Measurements from ENCODE around the gene MRC1. TPM values are rescaled to one million over a fixed set of nuclear protein-coding genes. Genes with fewer than 3 reads are reported as not detected.

The MRC1 gene
- total RNA-seq, 1 donor from 2014 or later, result not detected

DNA sequence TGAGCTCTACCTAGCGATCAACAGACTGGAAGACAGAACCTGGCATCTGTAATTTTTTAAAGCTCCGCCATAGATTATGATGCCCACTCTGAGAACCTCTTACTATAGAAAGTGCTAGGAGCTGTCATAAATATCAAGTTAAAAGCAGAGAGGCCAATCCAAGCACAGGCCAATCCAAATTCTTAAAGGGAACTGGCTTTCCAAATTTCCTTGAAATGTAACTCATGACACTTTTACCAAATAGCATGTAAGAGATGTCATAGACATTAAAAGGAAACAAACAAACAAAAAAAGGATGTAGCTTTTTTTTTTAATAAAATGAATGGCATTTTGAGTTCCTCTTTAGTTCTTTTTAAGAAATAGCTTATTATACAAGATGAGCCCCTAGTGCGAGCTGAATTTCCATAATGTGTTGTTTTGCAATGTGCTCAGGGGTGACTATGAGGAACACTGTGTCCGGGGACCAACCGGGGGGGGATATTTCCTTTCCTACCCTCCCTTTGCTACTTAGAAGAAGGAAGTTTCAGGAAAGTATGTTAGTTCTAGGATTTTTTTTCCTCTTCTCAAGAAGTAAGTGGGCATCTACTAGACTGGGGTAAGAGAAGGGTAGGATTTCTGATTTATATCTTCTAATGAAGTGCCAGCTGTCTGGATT is 23.7 kb upstream of the MRC1 start:
- Mint-ChIP-seq H3K27ac (no peak overlapping the region), H3K4me1 (ENCODE audit: low read depth) (no peaks in the 10 kb centered on the region), H3K36me3 (ENCODE audit: low read depth) (no peaks in the 10 kb centered on the region), H3K9me3 (no peaks in the 10 kb centered on the region), H3K4me3 (ENCODE audit: low read depth) (no peak overlapping the region), H3K27me3 (ENCODE audit: low read depth) (no peaks in the 10 kb centered on the region)
- DNase-seq (ENCODE audit: low spot score), result no peak
- intact Hi-C loops (cut with micrococcal nuclease), result no loop called here

DNA sequence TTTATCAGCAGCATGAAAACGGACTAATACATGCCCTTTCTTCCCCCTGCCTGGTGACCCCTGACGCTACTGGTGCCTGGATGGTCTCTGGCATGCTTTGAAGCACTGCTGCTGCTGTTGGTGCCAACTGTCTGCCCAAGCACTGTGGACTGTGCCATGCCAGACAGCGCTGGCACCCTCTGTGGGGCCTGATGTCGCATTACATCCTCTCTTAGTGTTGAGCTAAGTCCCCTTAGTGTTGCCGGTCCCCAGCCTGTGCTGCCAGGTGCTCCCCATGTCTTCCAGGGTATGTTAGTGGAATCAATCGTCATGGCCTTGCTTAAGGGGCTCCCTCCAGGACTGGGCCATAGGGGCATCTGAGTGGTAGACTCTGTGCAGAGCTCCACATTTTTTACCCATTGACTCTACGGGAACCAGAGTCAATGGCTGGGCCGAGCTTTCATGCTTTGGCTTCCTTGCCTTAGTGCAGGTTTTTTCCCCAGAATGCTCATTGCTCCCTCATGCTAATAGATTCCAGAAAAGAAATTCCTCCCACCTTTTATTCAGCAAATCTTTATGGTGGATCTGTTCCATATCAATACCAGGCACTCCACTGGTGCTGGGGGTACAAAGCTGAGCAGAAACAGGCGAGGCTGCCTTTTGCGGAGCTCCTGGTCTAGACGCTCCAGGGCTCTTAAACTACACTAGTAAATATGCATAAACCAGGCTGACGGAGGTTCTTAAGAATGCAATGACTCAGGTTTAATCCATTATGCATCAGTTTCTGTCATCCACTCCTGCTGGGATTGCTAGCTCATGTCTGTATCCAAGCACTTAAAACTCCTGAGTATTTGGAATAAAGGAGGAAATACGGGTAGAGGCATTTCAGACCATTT is 21.8 kb upstream of the MRC1 start:
- H3K27ac Mint-ChIP-seq, result no peak overlapping the region
- intact Hi-C loops (cut with micrococcal nuclease), result no loop called here
- no peak overlapping the region for H3K4me3 Mint-ChIP-seq (ENCODE audit: low read depth)
- no peaks in the 10 kb centered on the region for H3K27me3 Mint-ChIP-seq (ENCODE audit: low read depth)
- H3K4me1 Mint-ChIP-seq (ENCODE audit: low read depth), result no peaks in the 10 kb centered on the region
- H3K36me3 Mint-ChIP-seq (ENCODE audit: low read depth), result no peaks in the 10 kb centered on the region
- no peak for DNase-seq (ENCODE audit: low spot score)
- H3K9me3 Mint-ChIP-seq, result no peaks in the 10 kb centered on the region

GRCh38 chr10:17788646-17789045 is 20.5 kb upstream of the MRC1 start:
- no peak for DNase-seq (ENCODE audit: low spot score)
- Mint-ChIP-seq H3K9me3 (no peaks in the 10 kb centered on the region), H3K36me3 (ENCODE audit: low read depth) (no peaks in the 10 kb centered on the region), H3K27me3 (ENCODE audit: low read depth) (no peaks in the 10 kb centered on the region), H3K4me1 (ENCODE audit: low read depth) (no peaks in the 10 kb centered on the region), H3K4me3 (ENCODE audit: low read depth) (no peak overlapping the region), H3K27ac (no peak overlapping the region)
- intact Hi-C loops (cut with micrococcal nuclease), result no loop called here

DNA sequence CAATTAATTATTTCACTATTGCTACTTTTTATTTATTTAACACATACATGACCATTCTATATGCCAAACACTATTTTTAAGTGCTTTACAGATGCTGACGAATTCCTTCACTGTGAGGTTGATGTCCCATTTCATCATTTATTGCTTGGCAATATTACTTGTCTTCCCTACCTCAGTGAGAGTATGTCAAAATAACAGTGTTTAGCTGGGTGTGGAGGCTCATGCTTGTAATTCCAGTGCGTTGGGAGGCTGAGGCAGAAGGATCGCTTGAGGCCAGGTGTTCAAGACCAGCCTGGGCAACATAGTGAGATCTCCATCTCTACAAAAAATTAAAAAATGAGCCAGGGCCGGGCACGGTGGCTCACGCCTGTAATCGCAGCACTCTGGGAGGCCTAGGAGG is 19.8 kb upstream of the MRC1 start:
- H3K27ac Mint-ChIP-seq, result no peak overlapping the region
- no peaks in the 10 kb centered on the region for H3K4me1 Mint-ChIP-seq (ENCODE audit: low read depth)
- intact Hi-C loops (cut with micrococcal nuclease), result no loop called here
- H3K36me3 Mint-ChIP-seq (ENCODE audit: low read depth), result no peaks in the 10 kb centered on the region
- no peak overlapping the region for H3K4me3 Mint-ChIP-seq (ENCODE audit: low read depth)
- no peak for DNase-seq (ENCODE audit: low spot score)
- H3K9me3 Mint-ChIP-seq, result no peaks in the 10 kb centered on the region
- no peaks in the 10 kb centered on the region for H3K27me3 Mint-ChIP-seq (ENCODE audit: low read depth)

DNA sequence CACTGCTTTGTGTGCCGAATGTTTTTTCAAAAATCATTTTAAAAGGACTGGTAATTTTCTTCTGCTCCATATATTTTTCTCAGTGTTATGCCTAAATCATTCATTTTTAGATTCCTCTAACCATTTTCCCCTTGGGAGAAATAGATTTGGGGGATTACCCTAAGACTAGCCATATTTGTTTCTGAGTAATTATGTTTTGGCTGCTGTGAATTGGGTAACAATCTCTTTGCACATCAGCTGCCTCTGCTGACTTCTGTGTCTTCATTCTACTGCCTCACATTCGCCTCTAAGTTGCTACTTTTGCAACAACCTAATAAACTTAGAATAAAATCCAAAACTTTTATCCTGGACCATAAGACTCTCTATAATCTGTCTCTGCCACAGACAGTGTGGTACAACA is 18.5 kb upstream of the MRC1 start:
- intact Hi-C loops (cut with micrococcal nuclease), result no loop called here
- DNase-seq (ENCODE audit: low spot score), result no peak
- Mint-ChIP-seq H3K27ac (no peak overlapping the region), H3K9me3 (no peaks in the 10 kb centered on the region), H3K27me3 (ENCODE audit: low read depth) (no peaks in the 10 kb centered on the region), H3K36me3 (ENCODE audit: low read depth) (no peaks in the 10 kb centered on the region), H3K4me3 (ENCODE audit: low read depth) (no peak overlapping the region), H3K4me1 (ENCODE audit: low read depth) (no peaks in the 10 kb centered on the region)

DNA sequence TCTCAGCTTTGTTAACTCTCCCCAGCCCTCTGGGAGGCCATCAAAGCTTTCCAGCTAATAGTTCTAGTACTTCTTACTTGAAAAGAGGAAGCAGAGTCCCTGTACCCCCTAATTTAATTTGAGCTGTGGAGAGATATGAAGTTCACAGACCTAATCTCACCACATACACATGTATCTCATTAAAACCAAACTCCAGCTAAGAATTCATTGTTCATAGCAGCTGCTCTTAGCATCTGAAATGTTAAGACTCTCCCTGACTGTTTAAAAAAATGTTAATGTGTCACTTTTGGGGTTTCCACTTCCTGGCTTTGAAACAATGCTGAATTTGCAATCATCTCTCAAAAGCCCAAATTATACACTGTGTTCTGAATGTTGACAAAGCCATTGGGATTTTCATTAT is 16.2 kb upstream of the MRC1 start:
- Mint-ChIP-seq H3K4me1 (ENCODE audit: low read depth) (no peaks in the 10 kb centered on the region), H3K27me3 (ENCODE audit: low read depth) (no peaks in the 10 kb centered on the region), H3K36me3 (ENCODE audit: low read depth) (no peaks in the 10 kb centered on the region), H3K9me3 (no peaks in the 10 kb centered on the region), H3K4me3 (ENCODE audit: low read depth) (no peak overlapping the region), H3K27ac (no peak overlapping the region)
- intact Hi-C loops (cut with micrococcal nuclease), result no loop called here
- DNase-seq (ENCODE audit: low spot score), result no peak

DNA sequence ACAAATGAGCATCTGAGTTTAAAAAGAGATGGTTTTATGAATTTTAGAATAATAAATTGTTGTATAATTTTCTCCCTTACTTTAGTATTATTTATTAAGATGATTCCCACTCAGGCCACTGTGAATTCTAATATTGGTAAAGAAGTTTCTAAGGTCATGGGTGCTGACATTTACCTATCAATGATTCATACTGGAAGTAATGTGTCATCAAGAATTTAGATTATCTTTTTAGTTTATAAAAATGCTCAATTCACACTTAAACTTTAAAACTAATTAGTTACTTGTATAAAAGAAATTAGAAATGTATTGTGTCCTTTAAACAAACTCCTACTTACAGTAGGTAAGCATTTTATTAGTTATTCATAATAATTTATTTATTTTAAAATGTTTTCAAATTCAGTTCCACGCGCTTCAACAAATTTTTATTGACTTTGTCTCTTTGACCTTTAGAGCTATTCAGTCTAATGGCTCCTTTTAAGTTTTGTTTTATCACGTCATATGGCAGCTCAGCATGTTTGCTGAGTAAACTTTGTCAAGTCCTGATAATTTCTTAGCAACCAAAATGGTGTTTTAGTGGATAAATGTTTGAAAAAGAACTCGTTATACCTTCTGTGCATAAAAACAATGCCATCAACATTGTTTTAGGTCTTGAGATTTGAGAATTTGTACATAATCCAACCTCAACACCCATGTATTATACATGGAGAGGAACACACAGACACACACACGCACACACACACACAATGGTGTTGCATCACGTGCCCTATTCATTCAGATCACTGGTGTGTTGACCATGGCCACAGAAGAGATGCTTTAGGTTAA is 15.1 kb upstream of the MRC1 start:
- no peaks in the 10 kb centered on the region for H3K4me1 Mint-ChIP-seq (ENCODE audit: low read depth)
- intact Hi-C loops (cut with micrococcal nuclease), result no loop called here
- H3K27me3 Mint-ChIP-seq (ENCODE audit: low read depth), result no peaks in the 10 kb centered on the region
- no peak for DNase-seq (ENCODE audit: low spot score)
- no peaks in the 10 kb centered on the region for H3K36me3 Mint-ChIP-seq (ENCODE audit: low read depth)
- H3K27ac Mint-ChIP-seq, result no peak overlapping the region
- H3K9me3 Mint-ChIP-seq, result no peaks in the 10 kb centered on the region
- no peak overlapping the region for H3K4me3 Mint-ChIP-seq (ENCODE audit: low read depth)

- no peaks in the 10 kb centered on the region for H3K27me3 Mint-ChIP-seq (ENCODE audit: low read depth)
- H3K4me3 Mint-ChIP-seq (ENCODE audit: low read depth), result no peak overlapping the region
- H3K36me3 Mint-ChIP-seq (ENCODE audit: low read depth), result no peaks in the 10 kb centered on the region
- no peak for DNase-seq (ENCODE audit: low spot score)
- no peaks in the 10 kb centered on the region for H3K4me1 Mint-ChIP-seq (ENCODE audit: low read depth)
- H3K9me3 Mint-ChIP-seq, result no peaks in the 10 kb centered on the region
- H3K27ac Mint-ChIP-seq, result no peak overlapping the region
- intact Hi-C loops (cut with micrococcal nuclease), result no loop called here
Observed at GRCh38 chr10:17795083-17795482, 14.1 kb upstream of the MRC1 start.

DNA sequence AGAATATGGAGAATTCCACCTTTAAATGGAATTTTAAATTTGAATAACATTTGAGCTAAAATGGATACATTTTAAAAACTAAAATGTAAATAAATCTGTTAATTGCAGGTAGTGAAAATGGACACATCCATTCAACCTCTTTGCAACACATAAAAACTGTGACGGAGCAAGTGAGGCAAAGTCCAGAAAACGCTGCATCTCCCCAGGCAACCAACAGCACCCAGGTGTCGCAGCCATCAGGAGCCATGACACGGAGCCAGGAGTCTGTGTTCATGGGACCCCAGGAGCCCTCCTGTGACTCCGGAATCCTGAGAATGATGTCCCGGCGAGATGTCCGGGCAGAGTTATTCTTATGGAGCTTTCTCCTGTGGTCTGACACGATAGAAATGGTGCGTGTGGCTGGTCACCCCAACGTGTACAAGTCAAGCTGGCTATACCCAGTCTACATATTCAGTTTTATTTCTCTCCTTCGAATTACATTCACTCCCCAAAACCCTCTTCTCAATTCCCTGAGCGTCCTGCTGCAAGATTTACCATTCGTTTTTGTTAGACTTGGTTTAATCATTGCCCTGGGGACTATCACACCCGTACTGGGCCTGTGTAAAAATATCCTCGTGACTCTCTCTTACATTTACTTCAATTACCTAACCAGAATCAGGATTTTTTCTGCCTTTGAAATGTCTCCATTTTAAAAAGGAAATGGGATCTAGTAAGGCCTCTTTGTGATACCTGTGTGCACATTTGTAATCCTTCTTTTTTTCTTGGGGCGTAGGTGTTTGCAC is 13.1 kb upstream of the MRC1 start:
- Mint-ChIP-seq H3K36me3 (ENCODE audit: low read depth) (no peaks in the 10 kb centered on the region), H3K9me3 (no peaks in the 10 kb centered on the region), H3K27ac (no peak overlapping the region)

GRCh38 chr10:17801507-17801906 is 7.6 kb upstream of the MRC1 start:
- no peaks in the 10 kb centered on the region for H3K9me3 Mint-ChIP-seq
- intact Hi-C loops (cut with micrococcal nuclease), result no loop called here

More for the DNA sequence above, 13.1 kb upstream of the MRC1 start:
- intact Hi-C loops (cut with micrococcal nuclease), result no loop called here
- Mint-ChIP-seq H3K4me3 (ENCODE audit: low read depth) (no peak overlapping the region), H3K27me3 (ENCODE audit: low read depth) (no peaks in the 10 kb centered on the region), H3K4me1 (ENCODE audit: low read depth) (no peaks in the 10 kb centered on the region)
- DNase-seq (ENCODE audit: low spot score), result no peak

GRCh38 chr10:17802350-17802749 is 6.8 kb upstream of the MRC1 start:
- Mint-ChIP-seq H3K36me3 (ENCODE audit: low read depth) (no peaks in the 10 kb centered on the region), H3K27ac (no peak overlapping the region), H3K4me1 (ENCODE audit: low read depth) (no peaks in the 10 kb centered on the region), H3K9me3 (no peaks in the 10 kb centered on the region), H3K27me3 (ENCODE audit: low read depth) (no peaks in the 10 kb centered on the region), H3K4me3 (ENCODE audit: low read depth) (no peak overlapping the region)
- no peak for DNase-seq (ENCODE audit: low spot score)
- intact Hi-C loops (cut with micrococcal nuclease), result no loop called here

More at GRCh38 chr10:17801507-17801906, 7.6 kb upstream of the MRC1 start:
- Mint-ChIP-seq H3K4me1 (ENCODE audit: low read depth) (no peaks in the 10 kb centered on the region), H3K4me3 (ENCODE audit: low read depth) (no peak overlapping the region), H3K36me3 (ENCODE audit: low read depth) (no peaks in the 10 kb centered on the region), H3K27me3 (ENCODE audit: low read depth) (no peaks in the 10 kb centered on the region), H3K27ac (no peak overlapping the region)
- DNase-seq (ENCODE audit: low spot score), result no peak

- no peak overlapping the region for H3K27ac Mint-ChIP-seq
- no peaks in the 10 kb centered on the region for H3K36me3 Mint-ChIP-seq (ENCODE audit: low read depth)
- no peaks in the 10 kb centered on the region for H3K4me1 Mint-ChIP-seq (ENCODE audit: low read depth)
- H3K9me3 Mint-ChIP-seq, result no peaks in the 10 kb centered on the region
- no peaks in the 10 kb centered on the region for H3K27me3 Mint-ChIP-seq (ENCODE audit: low read depth)
- no peak for DNase-seq (ENCODE audit: low spot score)
- H3K4me3 Mint-ChIP-seq (ENCODE audit: low read depth), result no peak overlapping the region
- intact Hi-C loops (cut with micrococcal nuclease), result no loop called here
Observed at GRCh38 chr10:17802976-17803375, 6.2 kb upstream of the MRC1 start.
